Lower leg skin (tissue), 4 donors: Measurements from ENCODE around the gene CIAO1. TPM values are rescaled to one million over a fixed set of nuclear protein-coding genes. Genes with fewer than 3 reads are reported as not detected.

ENCODE experiments used
- DNase-seq, 2 donors: peaks; one replicate each; pipeline ENCODE4 v3.0.0-alpha.2; 2019; ENCODE audit warnings: low spot score in 2 of 2
- H3K4me3 ChIP-seq: fragments of 200-600 bp; sonication (generic); 2 replicates; pipeline ENCODE4 v1.5.1; 2017; ENCODE audit warnings: mild to moderate bottlenecking, low read depth; ENCODE audit not compliant: poor library complexity, severe bottlenecking
- CTCF ChIP-seq, 3 donors: fragments of 450-650 bp; IDR thresholded peaks; one replicate each; pipeline ENCODE4 v1.5.1; 2016; ENCODE audit warnings: antibody characterized with exemption in 3 of 3, mild to moderate bottlenecking in 3 of 3, moderate library complexity in 2 of 3
- POLR2A ChIP-seq, 2 donors: fragments of 450-650 bp; IDR thresholded peaks; one replicate each; pipeline ENCODE4 v1.6.1; 2016 to 2017; ENCODE audit warnings: antibody characterized with exemption in 2 of 2, mild to moderate bottlenecking in 1 of 2, moderate library complexity in 1 of 2
- WGBS, 2 donors: methylation state at CpG; one replicate each; pipeline ENCODE4 v1.1.5; 2018; 5-methylcytosine and 5-hydroxymethylcytosine counted together
- intact Hi-C: fragments of 100-400 bp; cut with DNase I; formaldehyde crosslinking; loops from one replicate; pipeline ENCODE4 v1.15.0; 2023; ENCODE audit warnings: low total_unique reads
- total RNA-seq, 4 donors: library from RNA; depleted of rRNA; stranded (reverse); fragments of >200 nt; gene quantifications; one replicate each; pipeline ENCODE4 v1.1.0, GENCODE V29; 2016

Gene CIAO1
- total RNA-seq, 4 donors from 2014 or later: 86.1 to 115 (median 96.2) TPM

DNA sequence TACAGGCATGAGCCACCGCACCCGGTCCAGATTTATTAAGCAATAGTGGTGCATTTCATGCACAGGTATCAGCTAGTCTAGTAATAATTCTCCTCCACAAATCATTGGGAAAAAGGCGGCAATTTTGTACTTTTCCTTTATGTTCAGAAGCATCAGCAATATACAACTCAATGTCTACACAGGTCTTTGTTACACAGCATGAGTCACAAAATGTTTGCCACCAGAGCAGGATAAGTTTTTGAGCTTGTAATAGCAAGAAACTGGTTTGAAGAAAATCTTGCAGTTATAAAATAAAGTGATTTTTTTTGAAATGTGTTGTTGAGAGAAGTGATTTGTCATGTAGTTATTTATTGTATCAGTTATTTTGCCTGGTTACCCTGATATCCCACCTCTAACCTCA lies 54.3 kb downstream of the CIAO1 start:
- TF ChIP-seq CTCF (IDR thresholded peaks at IDR 0.05) (no peak), POLR2A (IDR thresholded peaks at IDR 0.05) (no peak)
- no peak for DNase-seq
- intact Hi-C loops: no loop called here
- 75 to 88% methylated on average over 3 of the region's 3 CpGs for WGBS, 2 donors
- no peak overlapping the region for H3K4me3 ChIP-seq

DNA sequence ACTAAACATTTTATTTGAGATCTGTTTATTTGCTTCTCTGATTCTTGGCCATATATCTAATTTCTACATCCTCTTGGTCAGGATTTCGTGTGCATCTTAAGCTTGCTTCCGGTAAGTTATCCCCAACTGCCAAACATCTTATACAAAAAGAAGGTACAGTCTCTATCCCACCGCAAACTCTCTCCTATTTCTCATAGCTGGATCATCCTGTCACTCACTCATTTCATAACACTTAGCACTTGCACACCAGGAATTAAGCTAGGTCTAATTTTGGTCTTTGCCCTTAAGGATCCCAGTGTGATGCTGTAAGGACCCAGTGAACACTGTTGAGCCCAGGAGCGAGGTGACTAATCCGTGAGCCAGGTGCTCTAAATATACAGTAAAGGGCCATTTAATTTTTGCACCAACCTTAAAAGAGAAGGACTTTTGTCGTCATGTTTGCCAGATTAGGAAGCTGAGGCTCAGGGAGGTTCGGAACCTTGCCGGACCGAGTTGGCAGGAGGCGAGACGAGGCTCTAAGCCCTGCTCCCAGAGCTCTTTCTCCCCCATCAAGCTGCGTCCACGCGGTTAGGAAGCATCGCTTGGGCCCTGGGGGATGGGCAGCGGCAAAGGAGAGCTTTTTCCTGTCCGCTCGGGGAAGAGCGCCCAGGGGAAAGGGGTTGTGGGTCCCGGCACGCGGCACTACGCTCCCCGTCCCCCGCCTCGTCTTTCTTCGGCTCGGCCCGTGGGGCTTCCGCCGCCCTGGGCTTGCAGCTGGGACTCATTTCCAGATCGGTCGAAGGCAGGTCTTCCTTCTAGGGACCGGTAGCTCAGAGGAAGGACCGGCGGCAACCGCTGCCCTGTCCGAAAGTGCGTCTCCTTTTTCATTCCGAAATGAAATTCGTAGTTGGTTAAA lies 55.0 kb downstream of the CIAO1 start:
- intact Hi-C loops: no loop called here
- no peak for TF ChIP-seq POLR2A (IDR thresholded peaks at IDR 0.05)
- no peak for TF ChIP-seq CTCF (IDR thresholded peaks at IDR 0.05)
- H3K4me3 ChIP-seq: peak overlapping the region; percentile 38
- WGBS, 2 donors: 5 to 6% methylated on average over 38 to 40 of the region's 41 CpGs
- peak in 1 of 2 donors; percentile 85 for DNase-seq

Other genes with a start within 250 kb of the CIAO1 start
- 1 to 10 TPM in 3 of 4 donors, under 1 TPM in 1; 0.38 to 3.6 (median 1.4) TPM for gene GPAT2, start 231.3 kb upstream of the CIAO1 start, total RNA-seq
- gene ADRA2B, start 149.7 kb upstream of the CIAO1 start, total RNA-seq: 1 to 10 TPM in 1 of 4 donors, under 1 TPM in 3; 0.42 to 2.4 (median 0.97) TPM
- gene ASTL, start 127.7 kb upstream of the CIAO1 start, total RNA-seq: 1 to 10 TPM in 1 of 4 donors, under 1 TPM in 2, not detected in 1; 0.20 to 1.8 (median 0.63) TPM
- gene DUSP2, start 120.8 kb upstream of the CIAO1 start, total RNA-seq: 10 to 100 TPM; 39.3 to 57.0 (median 48.8) TPM
- 100 to 1,000 TPM in 2 of 4 donors, 10 to 100 TPM in 2; 52.5 to 101 (median 77.2) TPM for gene STARD7, start 57.4 kb upstream of the CIAO1 start, total RNA-seq
- gene TMEM127, start 228 bp upstream of the CIAO1 start, total RNA-seq: 10 to 100 TPM; 49.5 to 76.2 (median 60.4) TPM
- 10 to 100 TPM; 73.4 to 94.0 (median 87.5) TPM for gene SNRNP200, start 39.3 kb downstream of the CIAO1 start, total RNA-seq
- gene ITPRIPL1, start 59.1 kb downstream of the CIAO1 start, total RNA-seq: 1 to 10 TPM in 2 of 4 donors, under 1 TPM in 2; 0.51 to 3.1 (median 1.9) TPM
- gene NCAPH, start 69.5 kb downstream of the CIAO1 start, total RNA-seq: 1 to 10 TPM in 2 of 4 donors, under 1 TPM in 2; 0.74 to 3.5 (median 1.8) TPM
- 1 to 10 TPM in 2 of 4 donors, under 1 TPM in 2; 0.57 to 3.0 (median 1.7) TPM for gene NEURL3, start 239.1 kb downstream of the CIAO1 start, total RNA-seq